GM23338 (cell line): ENCODE measurements around the gene KHSRP. TPM values are rescaled to one million over a fixed set of nuclear protein-coding genes. Genes with fewer than 3 reads are reported as not detected.

Experiments used
- ATAC-seq: fragments of 200-7000 bp; cut with Tn5 transposase; 3 replicates; pipeline ENCODE4 v1.9.1; 2020
- DNase-seq: peaks from one replicate; pipeline ENCODE4 v3.0.0-alpha.2; 2015; ENCODE audit warnings: low spot score
- H2AFZ ChIP-seq: fragments of 200-600 bp; sonication (generic); 2 replicates; pipeline ENCODE4 v1.8.0; 2016; ENCODE audit warnings: antibody characterized with exemption, mild to moderate bottlenecking, moderate library complexity
- H3F3A ChIP-seq: fragments of 200-600 bp; sonication (generic); replicated peaks from 2 replicates; pipeline ENCODE4 v1.8.0; 2017; ENCODE audit warnings: antibody characterized with exemption, mixed run types, low read depth
- H3K27ac ChIP-seq: fragments of 200-600 bp; sonication (generic); 2 replicates; pipeline ENCODE4 v1.6.1; 2016; ENCODE audit warnings: low read depth
- H3K27me3 ChIP-seq: fragments of 200-600 bp; sonication (generic); 2 replicates; pipeline ENCODE4 v1.8.0; 2016; ENCODE audit warnings: mild to moderate bottlenecking, mixed run types, moderate library complexity; ENCODE audit not compliant: insufficient read depth
- H3K36me3 ChIP-seq: fragments of 200-600 bp; sonication (generic); 2 replicates; pipeline ENCODE4 v1.8.0; 2016; ENCODE audit warnings: mild to moderate bottlenecking; ENCODE audit not compliant: insufficient read depth
- H3K4me1 ChIP-seq: fragments of 200-600 bp; sonication (generic); 2 replicates; pipeline ENCODE4 v1.8.0; 2016; ENCODE audit warnings: mild to moderate bottlenecking, moderate library complexity; ENCODE audit not compliant: insufficient read depth
- H3K4me2 ChIP-seq: fragments of 200-600 bp; sonication (generic); 2 replicates; pipeline ENCODE4 v1.7.1; 2017; ENCODE audit warnings: mixed run types
- H3K4me3 ChIP-seq: fragments of 200-600 bp; sonication (generic); 2 replicates; pipeline ENCODE4 v1.6.1; 2016; ENCODE audit warnings: mixed run types
- H3K79me2 ChIP-seq: fragments of 200-600 bp; sonication (generic); replicated peaks from 2 replicates; pipeline ENCODE4 v1.8.0; 2017; ENCODE audit warnings: mild to moderate bottlenecking; ENCODE audit not compliant: insufficient read depth
- H3K9me2 ChIP-seq: fragments of 200-600 bp; sonication (generic); 2 replicates; pipeline ENCODE4 v1.8.0; 2017; ENCODE audit not compliant: insufficient read depth
- H4K20me1 ChIP-seq: fragments of 200-600 bp; sonication (generic); replicated peaks from 2 replicates; pipeline ENCODE4 v1.8.0; 2017; ENCODE audit warnings: mild to moderate bottlenecking; ENCODE audit not compliant: insufficient read depth
- H3K27ac Mint-ChIP-seq: 2 replicates; pipeline ENCODE4 v1.8.0; 2020; ENCODE audit warnings: inconsistent platforms, mild to moderate bottlenecking, moderate library complexity, mixed read lengths
- H3K27me3 Mint-ChIP-seq: 3 replicates; pipeline ENCODE4 v1.8.0; 2022; ENCODE audit warnings: low read depth, mild to moderate bottlenecking, moderate library complexity, mixed read lengths, inconsistent platforms; ENCODE audit not compliant: insufficient read depth, poor library complexity
- H3K36me3 Mint-ChIP-seq: 3 replicates; pipeline ENCODE4 v1.8.0; 2021; ENCODE audit warnings: low read depth, mild to moderate bottlenecking, inconsistent platforms, moderate library complexity, mixed read lengths
- H3K4me1 Mint-ChIP-seq: 3 replicates; pipeline ENCODE4 v1.8.0; 2020; ENCODE audit warnings: mild to moderate bottlenecking, inconsistent platforms, mixed read lengths
- H3K4me3 Mint-ChIP-seq: 3 replicates; pipeline ENCODE4 v1.8.0; 2021; ENCODE audit warnings: moderate library complexity, mild to moderate bottlenecking, inconsistent platforms, mixed read lengths
- H3K9me3 Mint-ChIP-seq: 3 replicates; pipeline ENCODE4 v1.8.0; 2020; ENCODE audit warnings: moderate library complexity, mild to moderate bottlenecking, inconsistent platforms, mixed read lengths
- CREB1 ChIP-seq: fragments of 250-450 bp; sonication (Bioruptor Pico); IDR thresholded peaks from 2 replicates; pipeline ENCODE4 v1.5.0; 2020; ENCODE audit warnings: low read depth, mild to moderate bottlenecking, moderate library complexity
- EZH2 ChIP-seq: fragments of 200-600 bp; sonication (generic); IDR thresholded peaks from one replicate; pipeline ENCODE4 v1.8.0; 2017; ENCODE audit warnings: antibody characterized with exemption, mild to moderate bottlenecking, low read depth; ENCODE audit not compliant: unreplicated experiment
- EZH2phosphoT487 ChIP-seq: fragments of 200-600 bp; sonication (generic); IDR thresholded peaks from one replicate; pipeline ENCODE4 v1.8.1; 2018; ENCODE audit warnings: antibody characterized with exemption; ENCODE audit not compliant: unreplicated experiment
- JUNB ChIP-seq: IDR thresholded peaks from one replicate; pipeline ENCODE4 v1.6.1; 2016; ENCODE audit warnings: antibody characterized with exemption; ENCODE audit not compliant: unreplicated experiment
- NANOG ChIP-seq: IDR thresholded peaks from 2 replicates; pipeline ENCODE4 v1.6.1; 2016; ENCODE audit warnings: antibody characterized with exemption, borderline replicate concordance
- POLR2AphosphoS5 ChIP-seq: IDR thresholded peaks from 2 replicates; pipeline ENCODE4 v1.6.1; 2016; ENCODE audit warnings: antibody characterized with exemption, low read depth
- STAT1 ChIP-seq: IDR thresholded peaks from one replicate; pipeline ENCODE4 v1.6.1; 2016; ENCODE audit warnings: antibody characterized with exemption; ENCODE audit not compliant: unreplicated experiment
- ZNF114 ChIP-seq: fragments of 250-450 bp; sonication (Bioruptor Pico); IDR thresholded peaks from 2 replicates; pipeline ENCODE4 v1.5.0; 2020; ENCODE audit warnings: mild to moderate bottlenecking, moderate library complexity
- ZNF331 ChIP-seq: fragments of 250-450 bp; sonication (Bioruptor Pico); IDR thresholded peaks from 2 replicates; pipeline ENCODE4 v1.5.0; 2020; ENCODE audit warnings: low read depth, mild to moderate bottlenecking, moderate library complexity
- polyA plus RNA-seq: library from polyadenylated mRNA; unstranded; fragments of >200 nt; fragmentation: Nextera tagmentation; extraction: Ambion mirVana; gene quantifications from 2 replicates; pipeline ENCODE4 v1.2.1, GENCODE V29; 2016
- total RNA-seq: library from RNA; depleted of rRNA; stranded (reverse); fragments of >200 nt; shearing (Covaris generic); gene quantifications from 2 replicates; pipeline ENCODE4 v1.2.3, GENCODE V29; 2014
- TF ChIP-seq, protein P1 (sequence below): IDR thresholded peaks from one replicate; pipeline ENCODE4 v1.6.1; 2018; ENCODE audit warnings: antibody characterized with exemption; ENCODE audit not compliant: unreplicated experiment
- TF ChIP-seq, protein P2 (sequence below): fragments of 250-450 bp; sonication (Bioruptor Pico); IDR thresholded peaks from 2 replicates; pipeline ENCODE4 v1.5.0; 2020; ENCODE audit warnings: mild to moderate bottlenecking, moderate library complexity
- TF ChIP-seq, protein P3 (sequence below), 2 experiments: fragments of 200-600 bp in 1 of 2; sonication (generic) in 1 of 2; conservative IDR thresholded peaks; 2 replicates each; pipeline versions ENCODE4 v1.5.1 to v1.6.1; 2016 to 2017; ENCODE audit warnings: antibody characterized with exemption in 2 of 2, low read depth in 2 of 2, mild to moderate bottlenecking in 2 of 2, moderate library complexity in 1 of 2
- TF ChIP-seq, protein P4 (sequence below): IDR thresholded peaks from 2 replicates; pipeline ENCODE4 v1.6.1; 2016; ENCODE audit warnings: antibody characterized with exemption

The KHSRP gene
- total and polyA plus RNA-seq, 2 experiments from 2014 or later, result 129 to 359 TPM

DNA sequence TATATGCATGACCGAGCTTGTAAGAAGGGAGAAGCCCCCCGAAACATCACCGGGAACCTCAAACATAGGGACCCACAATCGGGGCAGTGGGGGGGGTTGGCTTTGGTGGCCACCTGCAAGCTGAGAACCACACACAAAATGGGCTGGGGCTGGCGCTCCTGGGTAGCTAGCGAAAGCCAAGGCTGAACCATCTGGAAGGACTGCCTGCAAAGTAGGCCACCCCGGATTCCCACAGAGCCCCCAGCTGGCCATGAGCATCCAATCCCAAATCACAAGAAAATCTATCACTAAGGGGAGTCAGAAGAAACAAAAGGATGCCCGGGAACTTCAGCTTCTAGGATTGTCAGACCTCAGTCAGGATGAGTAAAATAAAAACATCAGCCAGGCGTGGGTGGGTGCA, 46.1 kb downstream of the KHSRP start:
- TF ChIP-seq JUNB (no peak), CREB1 (no peak), STAT1 (no peak), EZH2 (no peak), ZNF114 (no peak), NANOG (no peak), EZH2phosphoT487 (no peak), POLR2AphosphoS5 (no peak), ZNF331 (CRISPR knock-in tag) (no peak)
- TF ChIP-seq, protein P1, sequence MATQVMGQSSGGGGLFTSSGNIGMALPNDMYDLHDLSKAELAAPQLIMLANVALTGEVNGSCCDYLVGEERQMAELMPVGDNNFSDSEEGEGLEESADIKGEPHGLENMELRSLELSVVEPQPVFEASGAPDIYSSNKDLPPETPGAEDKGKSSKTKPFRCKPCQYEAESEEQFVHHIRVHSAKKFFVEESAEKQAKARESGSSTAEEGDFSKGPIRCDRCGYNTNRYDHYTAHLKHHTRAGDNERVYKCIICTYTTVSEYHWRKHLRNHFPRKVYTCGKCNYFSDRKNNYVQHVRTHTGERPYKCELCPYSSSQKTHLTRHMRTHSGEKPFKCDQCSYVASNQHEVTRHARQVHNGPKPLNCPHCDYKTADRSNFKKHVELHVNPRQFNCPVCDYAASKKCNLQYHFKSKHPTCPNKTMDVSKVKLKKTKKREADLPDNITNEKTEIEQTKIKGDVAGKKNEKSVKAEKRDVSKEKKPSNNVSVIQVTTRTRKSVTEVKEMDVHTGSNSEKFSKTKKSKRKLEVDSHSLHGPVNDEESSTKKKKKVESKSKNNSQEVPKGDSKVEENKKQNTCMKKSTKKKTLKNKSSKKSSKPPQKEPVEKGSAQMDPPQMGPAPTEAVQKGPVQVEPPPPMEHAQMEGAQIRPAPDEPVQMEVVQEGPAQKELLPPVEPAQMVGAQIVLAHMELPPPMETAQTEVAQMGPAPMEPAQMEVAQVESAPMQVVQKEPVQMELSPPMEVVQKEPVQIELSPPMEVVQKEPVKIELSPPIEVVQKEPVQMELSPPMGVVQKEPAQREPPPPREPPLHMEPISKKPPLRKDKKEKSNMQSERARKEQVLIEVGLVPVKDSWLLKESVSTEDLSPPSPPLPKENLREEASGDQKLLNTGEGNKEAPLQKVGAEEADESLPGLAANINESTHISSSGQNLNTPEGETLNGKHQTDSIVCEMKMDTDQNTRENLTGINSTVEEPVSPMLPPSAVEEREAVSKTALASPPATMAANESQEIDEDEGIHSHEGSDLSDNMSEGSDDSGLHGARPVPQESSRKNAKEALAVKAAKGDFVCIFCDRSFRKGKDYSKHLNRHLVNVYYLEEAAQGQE, result no peak
- TF ChIP-seq, protein P2, sequence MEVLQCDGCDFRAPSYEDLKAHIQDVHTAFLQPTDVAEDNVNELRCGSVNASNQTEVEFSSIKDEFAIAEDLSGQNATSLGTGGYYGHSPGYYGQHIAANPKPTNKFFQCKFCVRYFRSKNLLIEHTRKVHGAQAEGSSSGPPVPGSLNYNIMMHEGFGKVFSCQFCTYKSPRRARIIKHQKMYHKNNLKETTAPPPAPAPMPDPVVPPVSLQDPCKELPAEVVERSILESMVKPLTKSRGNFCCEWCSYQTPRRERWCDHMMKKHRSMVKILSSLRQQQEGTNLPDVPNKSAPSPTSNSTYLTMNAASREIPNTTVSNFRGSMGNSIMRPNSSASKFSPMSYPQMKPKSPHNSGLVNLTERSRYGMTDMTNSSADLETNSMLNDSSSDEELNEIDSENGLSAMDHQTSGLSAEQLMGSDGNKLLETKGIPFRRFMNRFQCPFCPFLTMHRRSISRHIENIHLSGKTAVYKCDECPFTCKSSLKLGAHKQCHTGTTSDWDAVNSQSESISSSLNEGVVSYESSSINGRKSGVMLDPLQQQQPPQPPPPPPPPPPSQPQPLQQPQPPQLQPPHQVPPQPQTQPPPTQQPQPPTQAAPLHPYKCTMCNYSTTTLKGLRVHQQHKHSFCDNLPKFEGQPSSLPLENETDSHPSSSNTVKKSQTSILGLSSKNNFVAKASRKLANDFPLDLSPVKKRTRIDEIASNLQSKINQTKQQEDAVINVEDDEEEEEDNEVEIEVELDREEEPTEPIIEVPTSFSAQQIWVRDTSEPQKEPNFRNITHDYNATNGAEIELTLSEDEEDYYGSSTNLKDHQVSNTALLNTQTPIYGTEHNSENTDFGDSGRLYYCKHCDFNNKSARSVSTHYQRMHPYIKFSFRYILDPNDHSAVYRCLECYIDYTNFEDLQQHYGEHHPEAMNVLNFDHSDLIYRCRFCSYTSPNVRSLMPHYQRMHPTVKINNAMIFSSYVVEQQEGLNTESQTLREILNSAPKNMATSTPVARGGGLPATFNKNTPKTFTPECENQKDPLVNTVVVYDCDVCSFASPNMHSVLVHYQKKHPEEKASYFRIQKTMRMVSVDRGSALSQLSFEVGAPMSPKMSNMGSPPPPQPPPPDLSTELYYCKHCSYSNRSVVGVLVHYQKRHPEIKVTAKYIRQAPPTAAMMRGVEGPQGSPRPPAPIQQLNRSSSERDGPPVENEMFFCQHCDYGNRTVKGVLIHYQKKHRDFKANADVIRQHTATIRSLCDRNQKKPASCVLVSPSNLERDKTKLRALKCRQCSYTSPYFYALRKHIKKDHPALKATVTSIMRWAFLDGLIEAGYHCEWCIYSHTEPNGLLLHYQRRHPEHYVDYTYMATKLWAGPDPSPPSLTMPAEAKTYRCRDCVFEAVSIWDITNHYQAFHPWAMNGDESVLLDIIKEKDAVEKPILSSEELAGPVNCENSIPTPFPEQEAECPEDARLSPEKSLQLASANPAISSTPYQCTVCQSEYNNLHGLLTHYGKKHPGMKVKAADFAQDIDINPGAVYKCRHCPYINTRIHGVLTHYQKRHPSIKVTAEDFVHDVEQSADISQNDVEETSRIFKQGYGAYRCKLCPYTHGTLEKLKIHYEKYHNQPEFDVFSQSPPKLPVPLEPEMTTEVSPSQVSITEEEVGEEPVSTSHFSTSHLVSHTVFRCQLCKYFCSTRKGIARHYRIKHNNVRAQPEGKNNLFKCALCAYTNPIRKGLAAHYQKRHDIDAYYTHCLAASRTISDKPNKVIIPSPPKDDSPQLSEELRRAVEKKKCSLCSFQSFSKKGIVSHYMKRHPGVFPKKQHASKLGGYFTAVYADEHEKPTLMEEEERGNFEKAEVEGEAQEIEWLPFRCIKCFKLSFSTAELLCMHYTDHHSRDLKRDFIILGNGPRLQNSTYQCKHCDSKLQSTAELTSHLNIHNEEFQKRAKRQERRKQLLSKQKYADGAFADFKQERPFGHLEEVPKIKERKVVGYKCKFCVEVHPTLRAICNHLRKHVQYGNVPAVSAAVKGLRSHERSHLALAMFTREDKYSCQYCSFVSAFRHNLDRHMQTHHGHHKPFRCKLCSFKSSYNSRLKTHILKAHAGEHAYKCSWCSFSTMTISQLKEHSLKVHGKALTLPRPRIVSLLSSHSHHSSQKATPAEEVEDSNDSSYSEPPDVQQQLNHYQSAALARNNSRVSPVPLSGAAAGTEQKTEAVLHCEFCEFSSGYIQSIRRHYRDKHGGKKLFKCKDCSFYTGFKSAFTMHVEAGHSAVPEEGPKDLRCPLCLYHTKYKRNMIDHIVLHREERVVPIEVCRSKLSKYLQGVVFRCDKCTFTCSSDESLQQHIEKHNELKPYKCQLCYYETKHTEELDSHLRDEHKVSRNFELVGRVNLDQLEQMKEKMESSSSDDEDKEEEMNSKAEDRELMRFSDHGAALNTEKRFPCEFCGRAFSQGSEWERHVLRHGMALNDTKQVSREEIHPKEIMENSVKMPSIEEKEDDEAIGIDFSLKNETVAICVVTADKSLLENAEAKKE, result no peak
- TF ChIP-seq, protein P3, sequence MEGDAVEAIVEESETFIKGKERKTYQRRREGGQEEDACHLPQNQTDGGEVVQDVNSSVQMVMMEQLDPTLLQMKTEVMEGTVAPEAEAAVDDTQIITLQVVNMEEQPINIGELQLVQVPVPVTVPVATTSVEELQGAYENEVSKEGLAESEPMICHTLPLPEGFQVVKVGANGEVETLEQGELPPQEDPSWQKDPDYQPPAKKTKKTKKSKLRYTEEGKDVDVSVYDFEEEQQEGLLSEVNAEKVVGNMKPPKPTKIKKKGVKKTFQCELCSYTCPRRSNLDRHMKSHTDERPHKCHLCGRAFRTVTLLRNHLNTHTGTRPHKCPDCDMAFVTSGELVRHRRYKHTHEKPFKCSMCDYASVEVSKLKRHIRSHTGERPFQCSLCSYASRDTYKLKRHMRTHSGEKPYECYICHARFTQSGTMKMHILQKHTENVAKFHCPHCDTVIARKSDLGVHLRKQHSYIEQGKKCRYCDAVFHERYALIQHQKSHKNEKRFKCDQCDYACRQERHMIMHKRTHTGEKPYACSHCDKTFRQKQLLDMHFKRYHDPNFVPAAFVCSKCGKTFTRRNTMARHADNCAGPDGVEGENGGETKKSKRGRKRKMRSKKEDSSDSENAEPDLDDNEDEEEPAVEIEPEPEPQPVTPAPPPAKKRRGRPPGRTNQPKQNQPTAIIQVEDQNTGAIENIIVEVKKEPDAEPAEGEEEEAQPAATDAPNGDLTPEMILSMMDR (conservative IDR thresholded peaks at IDR 0.05; ENCODE audit: low read depth in 2 of 2), result no peak
- TF ChIP-seq, protein P4, sequence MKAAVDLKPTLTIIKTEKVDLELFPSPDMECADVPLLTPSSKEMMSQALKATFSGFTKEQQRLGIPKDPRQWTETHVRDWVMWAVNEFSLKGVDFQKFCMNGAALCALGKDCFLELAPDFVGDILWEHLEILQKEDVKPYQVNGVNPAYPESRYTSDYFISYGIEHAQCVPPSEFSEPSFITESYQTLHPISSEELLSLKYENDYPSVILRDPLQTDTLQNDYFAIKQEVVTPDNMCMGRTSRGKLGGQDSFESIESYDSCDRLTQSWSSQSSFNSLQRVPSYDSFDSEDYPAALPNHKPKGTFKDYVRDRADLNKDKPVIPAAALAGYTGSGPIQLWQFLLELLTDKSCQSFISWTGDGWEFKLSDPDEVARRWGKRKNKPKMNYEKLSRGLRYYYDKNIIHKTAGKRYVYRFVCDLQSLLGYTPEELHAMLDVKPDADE, result no peak
- Histone ChIP-seq H4K20me1 (0 out of 2 replicates have a peak, but pooled peaks cover 3% of the 10 kb centered on the region), H2AFZ (no peak overlapping the region), H3K36me3 (peaks cover 15% of the 10 kb centered on the region), H3K9me2 (no peaks in the 10 kb centered on the region), H3K4me2 (no peak overlapping the region), H3F3A (0 out of 2 replicates have a peak, but pooled peaks cover 4% of the 10 kb centered on the region), H3K4me1 (peaks cover 7% of the 10 kb centered on the region; the same call in 1 of the 2 replicates), H3K27me3 (no peaks in the 10 kb centered on the region), H3K4me3 (no peak overlapping the region), H3K27ac (peak overlapping the region; percentile 78; the same call in 1 of the 2 replicates), H3K79me2 (no peaks in the 10 kb centered on the region)
- H3K27me3 Mint-ChIP-seq, result peaks cover 8% of the 10 kb centered on the region
- peaks cover 54% of the 10 kb centered on the region for H3K36me3 Mint-ChIP-seq
- H3K4me1 Mint-ChIP-seq, result peaks cover 18% of the 10 kb centered on the region
- H3K4me3 Mint-ChIP-seq, result no peak overlapping the region
- H3K9me3 Mint-ChIP-seq, result peaks cover 3% of the 10 kb centered on the region
- DNase-seq, result no peak
- no peak for ATAC-seq
- H3K27ac Mint-ChIP-seq, result no peak overlapping the region
